Activated CD4-positive, alpha-beta T cell treated with anti-CD3 and anti-CD28 coated beads, Interleukin-2, amount 10 ng/mL, durations not matched to agents 7 days and 5 days (primary cell): Measurements from ENCODE around the gene RPL27A. TPM values are rescaled to one million over a fixed set of nuclear protein-coding genes. Genes with fewer than 3 reads are reported as not detected.

Experiments used
- CTCF ChIA-PET: fragments of 350-600 bp; sonication (Branson Sonifier 250); formaldehyde crosslinking; loops from one replicate; lab custom pipeline; 2021; ENCODE audit warnings: antibody characterized with exemption; lab: Charles Lee
- POLR2A ChIA-PET: fragments of 350-600 bp; sonication (Branson Sonifier 250); formaldehyde crosslinking; loops from one replicate; lab custom pipeline; 2021; ENCODE audit warnings: antibody characterized with exemption; lab: Charles Lee
- DNase-seq: peaks from one replicate; pipeline ENCODE4 v3.0.0-alpha.2; 2020
- H3K27ac Mint-ChIP-seq: one replicate; pipeline ENCODE4 v1.8.0; 2021; ENCODE audit warnings: mild to moderate bottlenecking, moderate library complexity, mixed read lengths
- H3K27me3 Mint-ChIP-seq: one replicate; pipeline ENCODE4 v1.8.0; 2021; ENCODE audit warnings: mixed read lengths
- H3K36me3 Mint-ChIP-seq: one replicate; pipeline ENCODE4 v1.8.0; 2021; ENCODE audit warnings: low read depth, mixed read lengths
- H3K4me1 Mint-ChIP-seq: one replicate; pipeline ENCODE4 v1.8.0; 2021; ENCODE audit warnings: mixed read lengths
- H3K4me3 Mint-ChIP-seq: one replicate; pipeline ENCODE4 v1.8.0; 2021; ENCODE audit warnings: mild to moderate bottlenecking, moderate library complexity, mixed read lengths
- H3K9me3 Mint-ChIP-seq: one replicate; pipeline ENCODE4 v1.8.0; 2021; ENCODE audit warnings: mixed read lengths
- total RNA-seq, 2 experiments: library from RNA; stranded (reverse); gene quantifications; one replicate each; pipeline ENCODE4 v1.2.3, GENCODE V29; 2021

Gene RPL27A
- total RNA-seq, 2 experiments from 2014 or later = 737 to 869 TPM

DNA sequence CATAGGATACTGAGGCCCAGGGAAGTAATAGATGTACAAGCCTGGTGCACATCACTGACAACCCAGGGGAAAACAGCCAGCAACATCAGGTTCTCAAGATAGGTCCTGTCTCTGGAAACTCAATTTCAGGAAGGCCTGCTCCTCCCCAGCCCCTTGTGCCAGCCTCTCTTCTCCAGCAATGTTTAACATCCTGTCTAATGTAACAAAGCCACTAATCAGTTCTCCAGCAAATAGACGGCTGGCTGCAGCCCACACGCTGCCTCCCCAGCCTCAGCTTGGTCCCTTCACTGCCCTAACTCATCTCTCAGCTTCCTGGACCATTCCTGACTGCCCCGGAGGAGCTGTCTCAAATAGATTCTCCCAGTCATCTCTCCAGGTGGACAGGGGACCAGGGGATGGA, 37.8 kb downstream of the RPL27A start:
- Mint-ChIP-seq H3K27ac (no peak overlapping the region), H3K9me3 (no peaks in the 10 kb centered on the region), H3K4me3 (no peak overlapping the region), H3K27me3 (peaks cover 3% of the 10 kb centered on the region), H3K36me3 (no peaks in the 10 kb centered on the region), H3K4me1 (no peaks in the 10 kb centered on the region)
- ChIA-PET CTCF (interaction anchor here (0.5 kb wide), 1 partner anchor 123 kb away, joined by 3 read pairs; no protein-coding TSS in a partner anchor), POLR2A (interaction anchor here (0.5 kb wide), 1 partner anchor 37 kb away, joined by 3 read pairs; no protein-coding TSS in a partner anchor)
- DNase-seq = no peak

DNA sequence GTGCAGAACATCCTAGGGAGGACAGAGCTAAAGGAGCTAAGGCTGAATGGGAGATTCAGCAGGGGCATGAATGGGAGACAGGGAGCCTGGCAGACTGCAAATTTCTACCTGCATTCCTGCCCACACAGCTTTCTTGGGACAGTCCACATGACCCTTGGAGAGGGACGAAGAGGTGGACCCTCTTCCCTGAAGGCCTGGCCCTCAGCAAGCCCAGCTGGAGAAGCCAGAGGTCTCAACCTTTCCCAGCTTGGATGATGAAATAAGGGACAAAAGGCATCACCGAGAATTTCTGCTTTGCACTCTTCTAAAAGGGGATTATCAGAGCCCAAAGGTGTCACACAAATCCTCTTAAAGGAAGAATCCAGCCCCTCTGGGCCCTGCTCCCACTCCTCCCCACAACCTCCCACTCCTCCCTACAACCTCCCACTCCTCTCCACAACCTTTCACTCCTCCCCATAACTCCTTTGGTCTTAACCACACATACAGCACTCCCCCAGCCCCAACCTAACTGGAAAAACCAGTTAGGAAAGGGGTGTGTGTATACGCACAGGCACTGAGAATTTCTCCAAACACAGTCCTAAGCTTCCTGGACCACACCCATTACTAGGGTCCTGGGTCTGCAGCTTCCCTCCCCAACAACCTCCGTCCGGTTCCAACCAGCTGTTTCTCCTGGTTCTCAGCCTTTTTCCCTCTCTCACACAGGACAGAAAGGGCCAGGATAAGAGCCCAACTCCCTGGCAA, 38.4 kb downstream of the RPL27A start:
- Mint-ChIP-seq H3K27me3 (peaks cover 3% of the 10 kb centered on the region), H3K4me3 (no peak overlapping the region), H3K9me3 (no peaks in the 10 kb centered on the region), H3K36me3 (no peaks in the 10 kb centered on the region), H3K27ac (no peak overlapping the region), H3K4me1 (no peaks in the 10 kb centered on the region)
- no peak for DNase-seq
- ChIA-PET CTCF (no interaction called here), POLR2A (no interaction called here)

- H3K27me3 Mint-ChIP-seq = peaks cover 3% of the 10 kb centered on the region
- no peaks in the 10 kb centered on the region for H3K36me3 Mint-ChIP-seq
- no peak overlapping the region for H3K4me3 Mint-ChIP-seq
- DNase-seq = no peak
- no peaks in the 10 kb centered on the region for H3K4me1 Mint-ChIP-seq
- ChIA-PET POLR2A (no interaction called here), CTCF (no interaction called here)
- H3K9me3 Mint-ChIP-seq = no peaks in the 10 kb centered on the region
- no peak overlapping the region for H3K27ac Mint-ChIP-seq
These were observed 39.3 kb downstream of the RPL27A start for GRCh38 chr11:8721609-8722500.

DNA sequence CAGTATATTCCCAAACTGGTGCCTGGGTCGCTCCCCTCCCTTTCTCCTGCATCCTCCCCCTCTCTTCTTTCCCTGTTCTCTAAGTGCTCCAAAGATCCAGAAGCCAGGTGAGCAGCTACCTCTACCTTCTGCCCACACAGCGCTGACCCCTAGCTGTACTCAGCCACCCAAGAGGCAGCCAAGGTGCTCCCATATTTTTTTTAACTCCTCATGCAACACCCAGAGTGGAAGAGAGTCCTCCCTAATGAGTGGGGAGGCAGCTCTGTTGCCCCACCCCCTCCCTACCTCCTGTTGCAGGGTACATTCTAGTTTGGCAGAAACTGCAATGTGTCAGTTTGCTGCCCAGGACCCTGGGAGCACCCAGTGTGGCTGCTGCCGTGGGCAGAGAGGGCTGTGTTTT, 40.2 kb downstream of the RPL27A start:
- H3K27ac Mint-ChIP-seq = no peak overlapping the region
- H3K9me3 Mint-ChIP-seq = no peaks in the 10 kb centered on the region
- no peak overlapping the region for H3K4me3 Mint-ChIP-seq
- no peaks in the 10 kb centered on the region for H3K36me3 Mint-ChIP-seq
- no peak for DNase-seq
- ChIA-PET POLR2A (no interaction called here), CTCF (no interaction called here)
- H3K27me3 Mint-ChIP-seq = peaks cover 7% of the 10 kb centered on the region
- H3K4me1 Mint-ChIP-seq = no peaks in the 10 kb centered on the region

- Mint-ChIP-seq H3K27me3 (peaks cover 7% of the 10 kb centered on the region), H3K4me1 (no peaks in the 10 kb centered on the region), H3K27ac (no peak overlapping the region), H3K4me3 (no peak overlapping the region), H3K36me3 (no peaks in the 10 kb centered on the region), H3K9me3 (no peaks in the 10 kb centered on the region)
- ChIA-PET POLR2A (no interaction called here), CTCF (no interaction called here)
- no peak for DNase-seq
These were observed 41.1 kb downstream of the RPL27A start for GRCh38 chr11:8723711-8724110.

DNA sequence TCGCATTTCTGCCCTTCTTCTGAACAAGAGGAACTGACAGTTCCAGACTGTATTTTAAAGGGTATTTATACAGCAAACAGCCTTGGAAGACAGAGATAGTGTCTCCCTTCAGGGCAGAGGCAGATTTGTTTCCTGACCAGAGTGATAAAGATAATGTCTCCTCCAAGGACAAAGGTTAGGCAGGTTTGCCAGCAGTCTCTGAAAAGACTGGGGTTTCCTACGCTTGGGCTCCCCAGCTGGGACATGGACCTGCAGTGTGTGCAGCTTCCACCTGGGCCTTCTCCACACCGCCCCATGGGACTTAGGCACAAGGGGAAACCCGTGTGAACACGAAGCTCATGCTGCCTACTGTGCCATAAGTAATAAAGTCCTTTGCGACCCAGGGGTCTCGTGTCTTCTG, 42.1 kb downstream of the RPL27A start:
- no peaks in the 10 kb centered on the region for H3K4me1 Mint-ChIP-seq
- no peak overlapping the region for H3K4me3 Mint-ChIP-seq
- ChIA-PET CTCF (no interaction called here), POLR2A (no interaction called here)
- H3K36me3 Mint-ChIP-seq = no peaks in the 10 kb centered on the region
- peaks cover 7% of the 10 kb centered on the region for H3K27me3 Mint-ChIP-seq
- no peaks in the 10 kb centered on the region for H3K9me3 Mint-ChIP-seq
- no peak for DNase-seq
- H3K27ac Mint-ChIP-seq = no peak overlapping the region

DNA sequence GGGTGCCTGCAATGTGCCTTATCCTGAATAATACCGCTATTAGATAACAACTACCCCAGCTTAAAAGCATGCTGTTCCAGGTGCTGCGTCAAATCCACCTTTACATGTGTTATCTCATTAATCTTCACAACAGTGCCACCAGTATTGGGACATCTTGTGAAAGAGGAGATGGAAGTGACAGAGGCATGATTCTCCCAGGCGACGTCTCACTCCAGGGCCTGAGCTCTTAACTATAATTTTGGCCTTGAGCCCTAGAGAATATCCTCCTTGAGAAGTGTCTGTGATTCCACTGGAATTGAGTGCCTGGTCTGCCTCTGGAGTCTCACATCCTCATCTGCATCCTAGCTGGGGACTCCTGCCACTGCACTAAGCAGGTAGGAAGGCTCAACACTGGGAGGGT, 43.8 kb downstream of the RPL27A start:
- ChIA-PET CTCF (interaction anchor here (0.6 kb wide), 1 partner anchor 223 kb away, joined by 3 read pairs; no protein-coding TSS in a partner anchor), POLR2A (no interaction called here)
- Mint-ChIP-seq H3K4me3 (no peak overlapping the region), H3K27me3 (peaks cover 4% of the 10 kb centered on the region), H3K36me3 (no peaks in the 10 kb centered on the region), H3K4me1 (no peaks in the 10 kb centered on the region), H3K27ac (no peak overlapping the region), H3K9me3 (no peaks in the 10 kb centered on the region)
- DNase-seq = no peak

GRCh38 chr11:8728563-8728962, 46.0 kb downstream of the RPL27A start:
- Mint-ChIP-seq H3K9me3 (no peaks in the 10 kb centered on the region), H3K4me3 (no peak overlapping the region), H3K4me1 (no peaks in the 10 kb centered on the region), H3K27ac (no peak overlapping the region), H3K36me3 (no peaks in the 10 kb centered on the region), H3K27me3 (peaks cover 4% of the 10 kb centered on the region)
- ChIA-PET POLR2A (no interaction called here), CTCF (no interaction called here)
- DNase-seq = no peak

DNA sequence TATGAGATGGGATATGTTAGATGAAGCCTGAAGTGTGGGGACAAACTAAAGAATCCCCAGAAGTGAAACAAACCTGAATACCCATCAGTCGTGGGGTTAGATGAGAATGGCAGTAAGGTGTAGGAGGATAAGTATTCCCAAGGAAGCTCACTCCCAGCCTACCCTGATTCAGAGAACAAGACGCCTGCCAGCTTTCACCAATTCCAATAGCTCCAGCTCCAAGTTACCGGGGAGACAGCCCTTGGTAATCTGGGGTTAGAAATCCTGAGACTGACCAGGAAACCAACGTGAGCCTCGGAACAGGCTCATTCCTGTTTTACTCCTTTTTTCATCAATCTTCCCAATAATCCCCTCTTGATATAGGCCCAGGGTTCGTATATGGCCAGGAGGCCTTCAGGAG, 46.5 kb downstream of the RPL27A start:
- Mint-ChIP-seq H3K27ac (no peak overlapping the region), H3K4me1 (no peaks in the 10 kb centered on the region), H3K36me3 (no peaks in the 10 kb centered on the region), H3K4me3 (no peak overlapping the region), H3K27me3 (peaks cover 4% of the 10 kb centered on the region), H3K9me3 (no peaks in the 10 kb centered on the region)
- ChIA-PET POLR2A (no interaction called here), CTCF (no interaction called here)
- no peak for DNase-seq

DNA sequence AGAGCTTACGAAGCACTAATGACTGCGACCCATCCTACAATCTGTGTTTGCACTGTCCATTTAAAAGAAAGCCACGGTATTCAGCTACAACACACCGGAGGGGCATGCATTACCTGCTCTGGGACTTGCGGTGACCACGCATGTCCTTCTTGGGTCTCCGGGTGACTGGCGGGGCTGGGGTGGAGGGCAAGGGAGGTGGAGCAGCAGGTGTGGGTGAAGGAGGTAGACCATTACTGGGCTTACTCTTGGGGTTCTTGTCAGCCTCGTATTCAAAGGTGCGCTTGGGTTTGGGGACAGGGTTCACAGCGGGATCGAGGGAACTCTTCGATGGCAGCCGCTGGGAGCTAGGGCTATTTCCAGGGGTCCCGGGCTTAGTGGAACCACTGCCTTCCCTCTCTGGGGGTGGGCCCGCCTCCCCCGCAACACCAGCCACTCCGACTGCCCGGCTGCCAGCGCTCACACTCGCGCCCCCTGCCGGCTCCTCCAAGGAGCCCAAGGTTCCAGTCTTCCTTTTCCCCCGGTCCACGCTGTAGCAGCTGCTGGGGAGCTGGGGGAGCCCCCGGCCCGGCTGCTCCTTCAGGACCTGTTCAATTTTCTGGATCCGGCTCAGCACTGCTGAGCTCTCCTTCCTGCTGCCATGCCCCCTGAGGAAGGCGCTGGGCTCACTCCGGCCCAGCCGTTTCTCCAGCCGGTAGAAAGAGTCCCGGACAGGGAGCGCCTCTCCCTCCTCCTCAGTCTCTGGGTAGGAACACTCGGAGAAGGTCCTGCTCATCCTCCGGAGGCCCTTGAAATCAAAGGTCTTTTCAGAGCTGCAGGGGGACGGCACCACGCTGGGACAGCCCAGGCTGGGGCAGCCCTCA, 47.5 kb downstream of the RPL27A start:
- no peaks in the 10 kb centered on the region for H3K4me1 Mint-ChIP-seq
- no peaks in the 10 kb centered on the region for H3K9me3 Mint-ChIP-seq
- H3K4me3 Mint-ChIP-seq = no peak overlapping the region
- CTCF ChIA-PET = no interaction called here
- H3K27ac Mint-ChIP-seq = no peak overlapping the region
- POLR2A ChIA-PET = no interaction called here
- H3K27me3 Mint-ChIP-seq = peaks cover 4% of the 10 kb centered on the region
- H3K36me3 Mint-ChIP-seq = no peaks in the 10 kb centered on the region
- DNase-seq = no peak

DNA sequence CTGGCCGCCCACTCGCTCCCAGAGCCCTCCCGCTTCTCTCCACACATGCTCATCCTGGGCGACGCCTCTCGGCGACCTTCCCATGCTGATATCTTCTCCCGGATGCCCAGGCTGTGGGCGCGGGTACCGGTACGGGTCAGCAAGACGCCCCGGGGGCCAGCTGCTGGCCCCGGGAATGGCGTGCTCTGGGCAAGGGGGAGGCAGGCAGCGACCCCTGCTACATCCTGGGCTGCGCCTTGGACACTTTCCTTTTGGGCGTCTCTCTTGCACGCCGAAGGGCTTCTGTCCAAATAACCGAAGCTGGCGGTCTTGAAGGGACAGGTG, 48.1 kb downstream of the RPL27A start:
- no peaks in the 10 kb centered on the region for H3K36me3 Mint-ChIP-seq
- CTCF ChIA-PET = no interaction called here
- no peaks in the 10 kb centered on the region for H3K4me1 Mint-ChIP-seq
- no peak for DNase-seq
- H3K27me3 Mint-ChIP-seq = peaks cover 4% of the 10 kb centered on the region
- H3K27ac Mint-ChIP-seq = no peak overlapping the region
- POLR2A ChIA-PET = no interaction called here
- H3K9me3 Mint-ChIP-seq = no peaks in the 10 kb centered on the region
- no peak overlapping the region for H3K4me3 Mint-ChIP-seq

DNA sequence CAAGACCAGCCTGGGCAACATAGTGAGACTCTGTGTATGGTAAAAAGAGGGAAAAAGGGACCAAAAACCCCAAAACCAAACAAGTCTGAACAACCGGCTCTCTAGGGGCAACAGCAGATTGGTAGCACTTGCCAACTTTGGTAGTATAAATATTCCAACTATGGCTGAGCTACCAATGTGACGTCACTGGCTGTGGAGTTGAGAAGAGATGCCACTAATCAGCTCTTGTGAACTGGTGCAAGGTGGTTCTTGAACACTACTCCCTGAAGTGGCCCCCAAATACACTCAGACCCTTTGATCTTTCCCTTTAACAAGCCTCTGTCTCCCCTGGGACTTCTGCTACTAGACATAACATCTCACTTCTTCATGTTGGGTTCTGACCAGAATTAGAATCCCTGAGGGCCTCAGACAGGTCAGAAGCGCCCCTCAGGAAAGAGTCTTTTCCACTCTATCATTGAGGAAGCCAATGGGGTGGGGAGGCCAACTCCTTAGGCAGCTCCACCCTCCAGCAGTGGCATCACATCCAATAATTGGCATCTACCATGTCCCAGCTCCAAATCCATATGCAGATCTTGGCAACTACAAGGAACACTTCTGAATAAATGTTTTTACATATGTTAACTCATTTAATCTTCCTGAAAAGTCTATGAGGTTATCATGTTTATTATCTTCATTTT, 49.2 kb downstream of the RPL27A start:
- ChIA-PET CTCF (interaction anchor here (0.5 kb wide), 1 partner anchor 521 kb away, joined by 5 read pairs; no protein-coding TSS in a partner anchor), POLR2A (no interaction called here)
- H3K4me1 Mint-ChIP-seq = no peaks in the 10 kb centered on the region
- no peak overlapping the region for H3K4me3 Mint-ChIP-seq
- H3K27me3 Mint-ChIP-seq = peaks cover 4% of the 10 kb centered on the region
- H3K27ac Mint-ChIP-seq = no peak overlapping the region
- H3K9me3 Mint-ChIP-seq = no peaks in the 10 kb centered on the region
- no peak for DNase-seq
- H3K36me3 Mint-ChIP-seq = no peaks in the 10 kb centered on the region
